ENCODE data around the gene VAPB. TPM values are rescaled to one million over a fixed set of nuclear protein-coding genes. Genes with fewer than 3 reads are reported as not detected.

Gene VAPB
- polyA plus RNA-seq, 1 donor (not counting 4 experiments of a cell fraction or from before 2014, with no cell fraction given): 38.0 TPM

DNA sequence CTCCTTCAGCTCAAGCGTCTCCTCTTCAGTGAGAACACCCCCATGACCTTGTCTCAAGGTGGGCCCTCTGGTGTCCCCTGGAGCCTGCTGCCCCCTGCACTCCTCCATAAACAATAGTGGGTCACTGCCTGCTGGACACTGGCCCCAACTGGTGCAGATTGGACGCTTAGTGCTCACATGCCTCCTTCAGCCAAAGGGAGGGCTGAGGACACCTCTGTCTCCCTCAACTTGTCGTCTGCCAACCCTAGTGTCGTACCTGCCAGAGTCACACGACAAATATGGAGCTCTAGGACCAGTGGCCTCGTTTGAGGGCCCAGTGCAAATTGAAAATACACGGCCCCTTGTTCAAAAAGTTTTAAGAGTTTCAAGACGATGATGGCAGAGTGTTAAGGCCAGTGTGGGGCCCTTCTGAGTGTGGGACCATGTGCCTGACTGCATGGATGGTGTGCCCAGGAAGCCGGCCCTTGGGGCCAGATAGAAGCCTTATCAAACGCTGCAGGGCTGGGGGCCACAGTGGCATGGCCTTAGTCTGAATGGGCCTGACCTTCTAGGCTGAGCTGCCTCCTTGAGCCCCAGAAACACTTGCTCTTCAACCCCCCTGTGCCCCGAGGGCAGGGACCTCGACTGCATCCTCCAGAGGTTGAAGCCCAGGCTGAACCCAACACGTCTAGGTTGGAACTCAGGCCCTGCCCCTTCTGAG is 106.0 kb downstream of the VAPB start:
- Histone ChIP-seq H3K9me3 (ENCODE audit: control insufficient read depth, low read depth, low read length) (peaks cover 2% of the 10 kb centered on the region), H3K4me1 (ENCODE audit: control insufficient read depth, extremely low read depth, insufficient read depth, low read length) (no peaks in the 10 kb centered on the region), H3K79me2 (ENCODE audit: control insufficient read depth, insufficient read depth, low read length) (no peaks in the 10 kb centered on the region), H4K20me1 (ENCODE audit: control insufficient read depth, extremely low read depth, insufficient read depth, low read length) (no peaks in the 10 kb centered on the region), H3K9me1 (ENCODE audit: control insufficient read depth, extremely low read depth, insufficient read depth, low read length) (no peaks in the 10 kb centered on the region), H3K27me3 (ENCODE audit: control insufficient read depth, extremely low read depth, insufficient read depth, low read length) (no peaks in the 10 kb centered on the region), H3K36me3 (ENCODE audit: control insufficient read depth in 2 of 2, extremely low read depth in 1 of 2, insufficient read depth in 2 of 2, low read length in 2 of 2) (no peaks in the 10 kb centered on the region), H3K9ac (ENCODE audit: control insufficient read depth, extremely low read depth, insufficient read depth, low read length) (no peak overlapping the region), H3K4me2 (ENCODE audit: control insufficient read depth, extremely low read depth, insufficient read depth, low read depth, low read length) (no peak overlapping the region), H2AFZ (ENCODE audit: control insufficient read depth, low read length) (no peak overlapping the region), H3K27ac (ENCODE audit: control insufficient read depth, insufficient read depth, low read length) (no peak overlapping the region), H3K4me3 (ENCODE audit: control insufficient read depth in 2 of 3, extremely low read depth in 1 of 3, insufficient read depth in 2 of 3, low read depth in 1 of 3, low read length in 3 of 3) (no peak overlapping the region)
- no peak for TF ChIP-seq EZH2 (IDR thresholded peaks at IDR 0.05; ENCODE audit: low read length)
- dilution Hi-C loops (cut with MboI; ENCODE audit: extremely low pct_ligation_motif_present, low sequenced_read_pairs): no loop called here
- DNase-seq (ENCODE audit: low read depth, low spot score): no peak
- no peak for FAIRE-seq

DNA sequence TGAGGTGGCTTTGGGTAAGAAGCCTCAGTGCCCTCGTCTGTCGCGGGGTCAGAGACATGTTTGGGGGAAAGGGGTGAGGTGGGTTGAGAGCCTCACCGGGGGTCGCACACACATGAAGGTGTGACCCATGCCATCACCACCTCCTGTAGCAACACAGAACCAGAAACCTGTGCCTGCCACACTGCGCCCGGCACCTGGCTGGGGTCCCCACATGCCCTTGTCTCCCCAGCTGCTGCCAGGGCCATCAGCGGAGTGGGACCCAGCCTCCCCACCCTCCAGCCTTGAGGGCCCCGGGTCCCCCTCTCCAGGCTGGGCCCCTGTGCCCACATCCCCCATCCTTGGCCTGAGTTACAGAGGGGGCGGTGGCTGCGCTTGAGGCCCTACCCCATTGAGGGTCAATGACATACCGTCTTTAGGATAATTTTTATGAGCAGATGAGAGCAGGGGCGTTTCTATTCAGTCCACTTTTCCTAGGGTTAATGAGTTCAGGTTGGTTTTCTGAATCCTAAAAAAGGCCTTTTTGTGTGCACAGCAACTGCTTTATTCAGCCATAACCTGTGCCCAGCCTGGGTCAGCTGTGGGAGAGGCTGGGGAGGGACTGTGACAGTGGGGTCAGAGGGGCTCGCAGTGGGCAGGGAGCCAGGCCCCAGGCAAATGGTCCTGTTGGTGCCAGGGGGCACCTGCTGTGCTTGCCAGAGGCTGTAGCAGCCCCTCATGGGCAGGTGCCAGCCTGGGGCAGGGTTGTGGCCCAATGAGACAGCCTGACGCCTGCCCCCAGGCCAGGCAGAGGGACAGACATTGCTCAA is 106.8 kb downstream of the VAPB start:
- no peaks in the 10 kb centered on the region for H3K9me1 ChIP-seq (ENCODE audit: control insufficient read depth, extremely low read depth, insufficient read depth, low read length)
- DNase-seq (ENCODE audit: low read depth, low spot score): no peak
- dilution Hi-C loops (cut with MboI; ENCODE audit: extremely low pct_ligation_motif_present, low sequenced_read_pairs): no loop called here

More for the DNA sequence above, 106.8 kb downstream of the VAPB start:
- no peaks in the 10 kb centered on the region for H3K36me3 ChIP-seq (ENCODE audit: control insufficient read depth in 2 of 2, extremely low read depth in 1 of 2, insufficient read depth in 2 of 2, low read length in 2 of 2)
- H3K4me3 ChIP-seq (ENCODE audit: control insufficient read depth in 2 of 3, extremely low read depth in 1 of 3, insufficient read depth in 2 of 3, low read depth in 1 of 3, low read length in 3 of 3): no peak overlapping the region
- FAIRE-seq: no peak
- H2AFZ ChIP-seq (ENCODE audit: control insufficient read depth, low read length): no peak overlapping the region
- H3K9ac ChIP-seq (ENCODE audit: control insufficient read depth, extremely low read depth, insufficient read depth, low read length): no peak overlapping the region
- TF ChIP-seq EZH2 (IDR thresholded peaks at IDR 0.05; ENCODE audit: low read length) (no peak), CTCF (optimal IDR thresholded peaks at IDR 0.05 in 1 of 3, IDR thresholded peaks at IDR 0.05 in 1 of 3, conservative IDR thresholded peaks at IDR 0.05 in 1 of 3; ENCODE audit: extremely low read depth in 1 of 3, insufficient read depth in 2 of 3, low read length in 3 of 3) (no peak)
- no peaks in the 10 kb centered on the region for H3K79me2 ChIP-seq (ENCODE audit: control insufficient read depth, insufficient read depth, low read length)
- no peaks in the 10 kb centered on the region for H3K9me3 ChIP-seq (ENCODE audit: control insufficient read depth, low read depth, low read length)
- no peaks in the 10 kb centered on the region for H3K27me3 ChIP-seq (ENCODE audit: control insufficient read depth, extremely low read depth, insufficient read depth, low read length)
- no peak overlapping the region for H3K27ac ChIP-seq (ENCODE audit: control insufficient read depth, insufficient read depth, low read length)
- no peaks in the 10 kb centered on the region for H3K4me1 ChIP-seq (ENCODE audit: control insufficient read depth, extremely low read depth, insufficient read depth, low read length)
- H4K20me1 ChIP-seq (ENCODE audit: control insufficient read depth, extremely low read depth, insufficient read depth, low read length): no peaks in the 10 kb centered on the region
- no peak overlapping the region for H3K4me2 ChIP-seq (ENCODE audit: control insufficient read depth, extremely low read depth, insufficient read depth, low read depth, low read length)
